ENCODE results near the gene TRAPPC10. TPM values are rescaled to one million over a fixed set of nuclear protein-coding genes. Genes with fewer than 3 reads are reported as not detected.

Gene TRAPPC10, protein sequence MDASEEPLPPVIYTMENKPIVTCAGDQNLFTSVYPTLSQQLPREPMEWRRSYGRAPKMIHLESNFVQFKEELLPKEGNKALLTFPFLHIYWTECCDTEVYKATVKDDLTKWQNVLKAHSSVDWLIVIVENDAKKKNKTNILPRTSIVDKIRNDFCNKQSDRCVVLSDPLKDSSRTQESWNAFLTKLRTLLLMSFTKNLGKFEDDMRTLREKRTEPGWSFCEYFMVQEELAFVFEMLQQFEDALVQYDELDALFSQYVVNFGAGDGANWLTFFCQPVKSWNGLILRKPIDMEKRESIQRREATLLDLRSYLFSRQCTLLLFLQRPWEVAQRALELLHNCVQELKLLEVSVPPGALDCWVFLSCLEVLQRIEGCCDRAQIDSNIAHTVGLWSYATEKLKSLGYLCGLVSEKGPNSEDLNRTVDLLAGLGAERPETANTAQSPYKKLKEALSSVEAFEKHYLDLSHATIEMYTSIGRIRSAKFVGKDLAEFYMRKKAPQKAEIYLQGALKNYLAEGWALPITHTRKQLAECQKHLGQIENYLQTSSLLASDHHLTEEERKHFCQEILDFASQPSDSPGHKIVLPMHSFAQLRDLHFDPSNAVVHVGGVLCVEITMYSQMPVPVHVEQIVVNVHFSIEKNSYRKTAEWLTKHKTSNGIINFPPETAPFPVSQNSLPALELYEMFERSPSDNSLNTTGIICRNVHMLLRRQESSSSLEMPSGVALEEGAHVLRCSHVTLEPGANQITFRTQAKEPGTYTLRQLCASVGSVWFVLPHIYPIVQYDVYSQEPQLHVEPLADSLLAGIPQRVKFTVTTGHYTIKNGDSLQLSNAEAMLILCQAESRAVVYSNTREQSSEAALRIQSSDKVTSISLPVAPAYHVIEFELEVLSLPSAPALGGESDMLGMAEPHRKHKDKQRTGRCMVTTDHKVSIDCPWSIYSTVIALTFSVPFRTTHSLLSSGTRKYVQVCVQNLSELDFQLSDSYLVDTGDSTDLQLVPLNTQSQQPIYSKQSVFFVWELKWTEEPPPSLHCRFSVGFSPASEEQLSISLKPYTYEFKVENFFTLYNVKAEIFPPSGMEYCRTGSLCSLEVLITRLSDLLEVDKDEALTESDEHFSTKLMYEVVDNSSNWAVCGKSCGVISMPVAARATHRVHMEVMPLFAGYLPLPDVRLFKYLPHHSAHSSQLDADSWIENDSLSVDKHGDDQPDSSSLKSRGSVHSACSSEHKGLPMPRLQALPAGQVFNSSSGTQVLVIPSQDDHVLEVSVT
- total RNA-seq = 20.0 and 21.8 TPM in 2 replicates

DNA sequence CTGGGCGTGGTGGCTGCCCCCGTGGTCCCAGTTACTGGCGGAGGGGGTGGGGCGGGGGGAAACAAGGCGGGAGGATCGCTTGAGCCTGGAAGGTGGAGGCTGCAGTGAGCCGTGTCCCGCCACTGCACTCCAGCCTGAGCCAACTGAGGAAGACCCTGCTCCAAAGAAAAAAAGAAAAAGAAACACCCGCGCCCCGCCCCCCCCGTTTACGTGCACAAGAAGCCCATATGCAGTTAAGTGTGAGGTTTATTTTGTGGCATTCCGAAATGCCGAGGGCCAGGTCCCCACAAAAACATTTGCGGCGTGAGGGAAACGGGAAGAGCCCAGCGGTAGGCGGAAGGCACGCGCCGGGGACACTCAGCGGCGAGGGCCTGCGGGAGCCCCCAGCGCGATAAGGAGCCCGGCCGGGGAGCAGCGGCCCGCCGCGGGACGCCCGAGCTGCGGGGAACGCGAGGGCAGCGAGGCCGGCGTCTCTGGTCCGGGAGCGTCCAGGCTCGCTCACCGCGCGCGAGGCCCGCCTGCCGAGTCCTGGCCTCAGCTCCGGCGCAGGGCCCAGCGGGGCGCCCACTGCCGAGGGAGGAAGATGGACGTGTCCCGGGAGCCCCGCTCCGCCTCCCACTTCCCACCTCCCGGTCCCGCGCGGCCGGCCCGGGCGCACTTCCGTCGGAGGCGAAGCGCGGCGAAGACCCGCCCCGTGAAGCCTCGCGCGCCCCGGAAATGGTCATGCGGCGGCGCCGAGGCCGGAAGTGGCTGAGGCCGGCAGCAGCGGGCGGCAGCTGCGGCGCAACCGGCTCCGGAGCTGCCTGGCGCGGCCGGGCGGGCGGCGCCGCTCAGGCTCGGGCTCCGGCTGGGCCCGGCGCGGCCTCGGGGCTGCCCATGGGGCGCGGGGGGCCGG, at the start of gene TRAPPC10:
TRAPPC10 (plus strand) TSS at position 731 of the 895 bp plus-strand sequence. CDS start 185 bp downstream, outside the sequence.
- no peak for DNase-seq (ENCODE audit: low read depth)
- peak within 1 kb of the TSS; percentile 85 for H3K4me3 ChIP-seq (ENCODE audit: low read depth, low read length)
- TF ChIP-seq, protein P1, sequence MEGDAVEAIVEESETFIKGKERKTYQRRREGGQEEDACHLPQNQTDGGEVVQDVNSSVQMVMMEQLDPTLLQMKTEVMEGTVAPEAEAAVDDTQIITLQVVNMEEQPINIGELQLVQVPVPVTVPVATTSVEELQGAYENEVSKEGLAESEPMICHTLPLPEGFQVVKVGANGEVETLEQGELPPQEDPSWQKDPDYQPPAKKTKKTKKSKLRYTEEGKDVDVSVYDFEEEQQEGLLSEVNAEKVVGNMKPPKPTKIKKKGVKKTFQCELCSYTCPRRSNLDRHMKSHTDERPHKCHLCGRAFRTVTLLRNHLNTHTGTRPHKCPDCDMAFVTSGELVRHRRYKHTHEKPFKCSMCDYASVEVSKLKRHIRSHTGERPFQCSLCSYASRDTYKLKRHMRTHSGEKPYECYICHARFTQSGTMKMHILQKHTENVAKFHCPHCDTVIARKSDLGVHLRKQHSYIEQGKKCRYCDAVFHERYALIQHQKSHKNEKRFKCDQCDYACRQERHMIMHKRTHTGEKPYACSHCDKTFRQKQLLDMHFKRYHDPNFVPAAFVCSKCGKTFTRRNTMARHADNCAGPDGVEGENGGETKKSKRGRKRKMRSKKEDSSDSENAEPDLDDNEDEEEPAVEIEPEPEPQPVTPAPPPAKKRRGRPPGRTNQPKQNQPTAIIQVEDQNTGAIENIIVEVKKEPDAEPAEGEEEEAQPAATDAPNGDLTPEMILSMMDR (conservative IDR thresholded peaks at IDR 0.05; ENCODE audit: low read depth, low read length) = no peak

DNA sequence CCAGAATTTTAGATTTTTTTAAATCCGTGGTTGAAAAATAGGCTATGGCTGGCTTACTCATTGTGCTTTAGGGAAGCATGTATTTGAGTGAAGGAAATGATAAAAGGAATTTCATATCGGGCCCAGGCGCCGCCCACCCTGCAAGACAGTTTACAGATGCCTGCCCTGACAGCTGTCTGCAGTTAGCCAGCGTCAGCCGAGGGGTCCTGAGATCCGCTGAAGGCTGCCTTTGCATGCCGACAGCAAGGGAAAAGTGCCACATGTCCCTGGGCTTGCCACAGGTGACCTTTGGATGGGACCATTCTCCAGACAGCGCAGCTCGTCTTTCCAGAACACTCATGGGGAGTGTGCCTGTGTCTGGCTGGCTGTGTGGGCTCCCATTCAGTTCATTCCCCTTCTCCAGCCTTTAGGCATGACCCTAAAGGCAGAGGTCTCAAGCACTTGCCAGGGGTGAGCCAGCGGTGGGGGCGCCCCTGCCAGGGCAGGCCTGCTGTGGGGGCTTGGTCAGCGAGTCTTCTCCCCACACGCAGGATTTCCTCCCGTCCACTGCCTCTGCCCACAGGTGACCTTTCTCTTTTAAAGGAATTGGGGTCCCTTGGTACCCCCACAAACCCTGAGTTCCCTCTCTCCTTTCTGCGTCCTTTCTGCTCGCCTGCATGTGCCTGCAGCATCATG, 46.1 kb upstream of the TRAPPC10 start:
- TF ChIP-seq, protein P1 (conservative IDR thresholded peaks at IDR 0.05; ENCODE audit: low read depth, low read length) = no peak
- no peak for DNase-seq (ENCODE audit: low read depth)
- H3K4me3 ChIP-seq (ENCODE audit: low read depth, low read length) = no peak overlapping the region

DNA sequence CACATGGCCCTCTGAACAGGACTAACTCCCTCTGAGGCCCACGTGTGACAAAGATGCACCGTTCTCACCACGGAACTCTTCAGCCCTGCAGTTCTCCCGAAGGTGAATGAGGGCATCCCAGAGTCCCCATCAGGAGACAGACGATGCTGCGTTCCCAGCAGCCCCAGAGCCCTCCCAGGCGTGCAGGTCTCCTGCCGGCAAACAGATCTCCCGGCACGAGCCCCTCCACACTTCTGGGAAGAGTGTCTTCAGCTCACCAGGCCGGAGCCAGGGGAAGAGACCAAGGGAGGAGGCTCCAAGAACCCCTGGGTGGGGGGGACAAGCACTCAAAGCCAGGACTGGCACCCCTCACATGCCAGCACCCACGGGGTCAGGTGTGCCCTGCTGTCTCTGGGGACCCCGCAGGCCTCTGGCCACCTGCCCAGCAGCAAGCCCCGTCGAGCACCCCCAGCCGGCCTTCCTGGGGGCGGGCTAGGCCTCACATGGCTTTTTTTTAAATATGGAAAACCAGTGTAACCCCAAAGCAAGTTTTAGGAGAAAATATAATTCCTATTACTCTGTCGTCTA, 45.1 kb upstream of the TRAPPC10 start:
- TF ChIP-seq, protein P1 (conservative IDR thresholded peaks at IDR 0.05; ENCODE audit: low read depth, low read length) = no peak
- no peak for DNase-seq (ENCODE audit: low read depth)
- H3K4me3 ChIP-seq (ENCODE audit: low read depth, low read length) = no peak overlapping the region

DNA sequence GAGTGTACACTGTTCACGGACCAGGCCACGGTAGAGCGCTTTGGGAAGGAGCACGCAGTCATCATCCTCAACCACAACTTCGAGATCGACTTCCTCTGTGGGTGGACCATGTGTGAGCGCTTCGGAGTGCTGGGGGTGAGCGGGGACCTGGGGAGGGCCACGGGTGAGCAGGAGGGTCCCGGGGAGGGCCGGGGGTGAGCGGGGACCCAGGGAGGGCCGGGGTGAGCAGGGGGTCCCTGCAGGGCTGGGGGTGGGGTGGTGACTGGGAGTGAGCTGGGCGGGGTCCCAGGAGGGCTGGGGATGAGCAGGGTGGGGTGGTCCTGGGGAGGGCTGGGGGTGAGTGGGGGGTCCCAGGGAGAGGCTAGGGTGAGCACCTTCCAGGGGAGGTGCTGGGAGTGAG, 44.1 kb upstream of the TRAPPC10 start:
- H3K4me3 ChIP-seq (ENCODE audit: low read depth, low read length) = no peak overlapping the region
- DNase-seq (ENCODE audit: low read depth) = no peak
- TF ChIP-seq, protein P1 (conservative IDR thresholded peaks at IDR 0.05; ENCODE audit: low read depth, low read length) = no peak

DNA sequence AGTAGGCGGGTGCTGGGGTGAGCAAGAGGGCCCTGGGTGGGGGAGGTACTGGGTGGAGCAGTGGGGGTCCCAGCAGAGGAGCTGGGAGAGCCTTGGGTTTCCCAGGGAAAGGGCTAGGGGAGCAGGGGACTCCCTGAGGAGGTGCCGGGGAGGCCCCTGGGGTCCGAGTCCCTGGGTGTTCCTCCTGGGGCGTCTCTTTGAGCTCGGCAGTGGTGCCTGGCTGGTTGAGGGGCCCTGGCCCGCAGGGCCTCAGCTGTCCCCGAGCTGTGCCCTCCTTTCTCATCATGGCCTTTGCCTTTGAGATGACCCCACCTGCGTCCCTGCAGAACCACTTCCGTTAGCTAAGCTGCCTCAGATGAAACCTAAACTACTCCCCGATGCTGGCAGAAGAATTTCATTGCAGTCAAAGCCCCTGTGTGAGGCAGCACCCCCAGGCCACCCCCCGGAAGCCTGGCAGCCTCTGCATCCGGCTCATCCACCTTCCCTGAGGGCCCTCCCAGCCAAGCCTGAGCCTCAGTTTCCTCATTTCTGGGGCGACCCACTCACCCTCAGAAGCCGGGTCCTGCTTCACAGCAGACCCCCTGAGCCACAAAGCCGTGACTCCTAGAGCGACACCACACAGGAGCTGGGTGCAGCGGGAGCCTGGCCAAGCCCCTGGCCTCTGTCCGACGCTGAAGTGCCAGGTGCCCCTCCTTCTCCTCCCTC, 43.5 kb upstream of the TRAPPC10 start:
- no peak for DNase-seq (ENCODE audit: low read depth)
- H3K4me3 ChIP-seq (ENCODE audit: low read depth, low read length) = no peak overlapping the region
- TF ChIP-seq, protein P1 (conservative IDR thresholded peaks at IDR 0.05; ENCODE audit: low read depth, low read length) = no peak
